Measurements from ENCODE around the gene TMBIM6.

- no peak for TF ChIP-seq CTCF (IDR thresholded peaks at IDR 0.05; ENCODE audit: insufficient read depth, low read depth, low read length)
- no peak for TF ChIP-seq EZH2 (IDR thresholded peaks at IDR 0.05; ENCODE audit: insufficient read depth, low read length)
These were observed 52.7 kb downstream of the TMBIM6 start for GRCh38 chr12:49794021-49794420.
